TTC549 (cell line): ENCODE data around the gene SEPTIN7.

Source experiments
- FAIRE-seq: peaks from 2 replicates; lab custom pipeline; 2012; peaks lifted over from hg19 to GRCh38; lab: Jason Lieb, UNC

The SEPTIN7 gene

DNA sequence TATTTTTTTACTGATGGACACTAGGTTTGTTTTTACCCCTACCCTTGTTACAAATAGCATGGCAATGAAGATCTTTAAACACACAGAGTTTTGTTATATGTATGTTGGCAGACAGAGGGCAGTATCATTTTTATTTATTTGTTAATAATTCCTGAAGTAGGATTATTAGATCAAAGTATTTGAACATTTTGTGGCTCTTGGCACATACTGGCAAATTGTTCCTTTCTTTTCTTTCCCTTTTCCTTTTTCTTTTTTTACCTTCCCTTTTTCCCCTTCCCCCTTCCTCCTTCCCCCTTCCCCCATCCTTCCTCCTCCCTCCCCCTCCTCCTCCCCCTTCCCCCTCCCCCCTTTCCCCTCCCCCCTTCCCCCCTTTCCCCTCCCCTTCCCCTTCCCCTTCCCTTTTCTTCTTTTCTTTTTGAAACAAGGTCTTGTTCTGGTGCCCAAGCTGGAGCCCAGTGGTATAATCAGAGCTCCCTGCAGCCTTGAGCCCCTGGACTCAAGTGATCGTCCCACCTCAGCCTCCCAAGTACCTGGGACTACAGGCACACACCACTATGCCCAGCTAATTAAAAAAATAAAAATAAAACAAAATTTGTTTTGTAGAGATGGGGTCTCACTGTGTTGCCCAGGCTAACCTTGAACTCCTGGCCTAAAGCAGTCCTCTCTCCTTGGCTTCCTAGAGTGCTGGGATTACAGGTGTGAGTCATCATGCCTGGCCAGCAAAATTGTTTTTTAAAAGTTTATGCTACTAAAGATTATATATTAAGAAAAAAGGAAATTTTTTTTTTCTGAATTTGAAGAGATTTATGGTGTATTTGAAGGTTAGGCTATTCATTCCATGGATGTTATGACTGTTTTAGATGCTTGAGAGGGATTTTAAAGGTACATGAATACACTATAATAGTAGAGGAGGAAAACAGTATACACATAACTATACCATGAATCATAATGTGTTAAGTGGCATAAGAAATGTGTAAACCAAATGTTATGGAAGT, 39.3 kb downstream of the SEPTIN7 start:
- no peak for FAIRE-seq

DNA sequence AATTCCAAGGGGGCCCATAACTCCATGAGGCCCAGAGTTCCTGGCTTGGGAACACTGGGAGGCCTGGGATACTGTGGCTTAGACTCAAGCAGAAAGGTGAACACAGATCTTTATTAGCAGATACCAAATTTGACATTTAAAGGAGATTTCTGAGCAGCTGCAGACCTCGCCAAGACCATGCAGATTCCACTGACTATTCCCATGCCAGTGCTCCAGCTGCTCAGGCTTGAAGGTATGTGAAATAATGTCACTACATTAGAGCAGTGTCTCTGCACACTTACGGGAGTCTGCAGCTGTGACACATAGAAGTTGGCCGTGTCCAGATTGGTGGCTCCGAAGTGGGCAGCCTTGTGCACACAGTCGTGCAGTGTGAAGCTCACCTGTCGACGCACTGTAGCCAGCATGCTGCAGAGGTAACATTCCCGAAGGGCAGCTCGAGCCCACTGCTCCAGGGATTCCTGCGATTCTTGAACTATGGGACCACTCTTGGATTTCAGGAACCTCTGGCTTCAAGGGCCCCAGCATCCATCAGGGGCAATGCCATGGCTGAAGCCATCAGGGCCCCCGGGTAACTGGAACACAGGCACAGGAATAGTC, 46.1 kb downstream of the SEPTIN7 start:
- no peak for FAIRE-seq

DNA sequence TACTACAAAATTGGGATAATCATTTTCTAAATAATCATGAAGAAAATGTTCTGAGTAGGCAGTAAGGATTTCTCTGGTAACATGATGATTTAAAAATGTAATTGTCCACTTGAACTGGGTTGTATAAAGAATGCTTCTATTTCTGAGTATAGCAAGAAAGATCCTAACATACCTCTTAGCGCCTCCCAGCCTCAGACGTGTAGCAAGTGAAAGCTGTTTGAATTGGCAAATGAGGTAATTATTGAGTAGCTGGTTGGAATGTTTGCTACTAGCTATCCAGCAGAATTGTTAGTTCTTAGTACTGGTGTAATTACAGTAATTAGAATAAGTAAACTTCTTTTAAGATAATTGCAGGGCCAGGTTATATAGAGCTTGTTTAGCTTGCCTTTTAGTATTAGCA, 47.9 kb downstream of the SEPTIN7 start:
- no peak for FAIRE-seq

DNA sequence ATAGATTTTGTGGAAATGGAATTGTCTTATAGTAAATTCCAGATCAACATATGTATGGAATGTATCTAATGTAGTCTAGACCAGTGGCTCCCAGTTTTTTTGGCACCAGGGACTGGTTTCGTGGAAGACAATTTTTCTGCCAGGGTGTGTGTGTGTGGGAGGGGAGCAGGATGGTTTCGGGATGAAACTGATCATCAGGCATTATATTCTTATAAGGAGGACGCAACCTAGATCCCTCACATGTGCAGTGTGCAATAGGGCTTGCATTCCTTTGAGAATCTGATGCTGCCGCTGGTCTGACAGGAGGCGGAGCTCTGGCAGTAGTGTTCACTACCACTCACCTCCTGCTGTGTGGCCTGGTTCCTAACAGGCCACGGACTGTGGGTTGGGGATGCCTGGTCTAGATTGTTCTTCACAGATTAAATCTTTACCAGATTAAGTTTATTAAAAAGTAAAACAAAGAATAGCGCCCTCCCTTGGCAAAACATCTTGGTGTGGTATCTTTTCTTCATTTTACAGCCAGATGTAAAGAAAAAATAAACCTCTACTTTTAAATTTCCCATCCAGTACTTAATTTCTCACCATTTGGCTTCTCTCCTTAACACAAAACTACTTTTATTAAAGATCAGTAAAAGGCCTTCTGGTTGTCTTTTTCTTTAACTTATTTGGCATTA, 48.4 kb downstream of the SEPTIN7 start:
- FAIRE-seq, result no peak

DNA sequence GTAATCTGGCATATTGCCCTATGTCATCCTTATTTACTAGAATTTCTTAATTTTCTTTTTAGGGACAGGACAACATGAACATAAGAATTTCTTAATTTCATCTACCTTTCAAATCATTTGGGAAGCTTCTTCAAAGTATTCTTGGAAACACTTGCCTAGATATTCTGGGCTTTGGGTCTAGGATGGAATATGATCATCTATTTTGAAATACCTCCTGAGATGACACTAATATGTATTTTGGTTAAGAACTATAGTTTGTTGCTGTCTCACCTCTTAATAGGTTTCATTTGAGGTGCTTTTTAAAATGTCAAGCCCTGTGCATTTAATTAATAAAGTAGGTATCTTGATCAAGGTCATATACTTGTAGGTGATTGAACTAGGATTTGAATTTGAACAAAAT, 49.1 kb downstream of the SEPTIN7 start:
- FAIRE-seq, result no peak
